Activated naive CD4-positive, alpha-beta T cell treated with anti-CD3 and anti-CD28 coated beads, Interleukin-2, amount 50 U/mL, for 72 hours (primary cell): ENCODE measurements around the gene CELA1. TPM values are rescaled to one million over a fixed set of nuclear protein-coding genes. Genes with fewer than 3 reads are reported as not detected.
"Not testable (repeated sequence)": the region's sequence is repeated elsewhere in the genome, so short reads cannot be mapped to it uniquely, and the experiment has no call there.

Experiments used
- ATAC-seq, 2 donors: fragments of 150-1000 bp; cut with Tn5 transposase; 2 replicates each; pipeline ENCODE4 v1.10.0; 2021; ENCODE audit warnings: mild to moderate bottlenecking in 2 of 2, moderate library complexity in 2 of 2
- DNase-seq, 2 donors: peaks; one replicate each; pipeline ENCODE4 v3.0.0; 2021 to 2022; ENCODE audit warnings: low spot score in 2 of 2
- H3K27ac Mint-ChIP-seq, 2 donors: one replicate each; pipeline ENCODE4 v1.8.0; 2022; ENCODE audit warnings: mild to moderate bottlenecking in 2 of 2, mixed read lengths in 2 of 2
- H3K36me3 Mint-ChIP-seq, 2 donors: one replicate each; pipeline ENCODE4 v1.8.0; 2022; ENCODE audit warnings: mixed read lengths in 2 of 2
- H3K9me3 Mint-ChIP-seq, 2 donors: one replicate each; pipeline ENCODE4 v1.8.0; 2022; ENCODE audit warnings: mixed read lengths in 2 of 2
- total RNA-seq, 2 donors: library from RNA; stranded (reverse); gene quantifications; one replicate each; pipeline ENCODE4 v1.2.3, GENCODE V29; 2022

The CELA1 gene
- total RNA-seq, 2 donors from 2014 or later: not detected

DNA sequence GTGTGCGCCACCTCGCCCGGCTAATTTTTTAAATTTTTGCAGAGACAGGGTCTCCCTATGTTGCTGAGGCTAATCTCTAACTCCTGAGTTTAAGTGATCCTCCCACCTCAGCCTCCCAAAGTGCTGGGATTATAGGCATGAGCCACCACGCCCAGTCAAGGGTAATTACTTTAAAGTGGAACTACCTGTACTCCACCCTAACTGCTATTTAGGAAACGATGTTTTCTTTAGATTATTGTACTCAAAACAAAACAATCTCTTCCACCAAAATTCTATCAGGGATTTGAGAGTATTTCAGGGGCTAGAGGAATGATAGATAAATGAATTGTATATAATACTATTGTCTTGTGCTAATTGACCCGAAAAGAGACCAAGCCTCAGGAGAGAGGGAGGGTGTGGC lies 12.9 kb downstream of the CELA1 start:
- ATAC-seq: no peak
- Mint-ChIP-seq H3K9me3 (no peaks in the 10 kb centered on the region), H3K27ac (no peak overlapping the region), H3K36me3 (no peaks in the 10 kb centered on the region)
- DNase-seq: no peak

DNA sequence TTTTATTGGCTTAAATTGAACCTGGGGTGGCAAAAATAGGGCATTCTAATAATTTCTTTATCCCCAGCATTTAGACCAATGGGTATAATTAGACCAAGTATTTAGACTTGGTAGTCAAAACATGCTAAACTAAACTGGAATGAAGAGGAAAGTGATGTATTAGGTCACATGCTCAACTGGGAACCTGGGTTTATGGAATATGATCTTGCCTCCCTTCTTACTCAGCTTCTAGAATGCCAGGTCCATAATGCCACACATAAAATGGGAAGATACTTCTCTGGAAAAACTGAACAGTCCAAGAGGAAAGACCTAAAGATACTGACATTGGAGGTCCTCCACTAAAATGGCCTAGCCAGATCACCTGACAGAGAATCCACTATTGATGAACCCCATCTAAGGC lies 16.3 kb downstream of the CELA1 start:
- Mint-ChIP-seq H3K36me3 (no peaks in the 10 kb centered on the region), H3K27ac (peak overlapping the region; percentile 3 to 74)

DNA sequence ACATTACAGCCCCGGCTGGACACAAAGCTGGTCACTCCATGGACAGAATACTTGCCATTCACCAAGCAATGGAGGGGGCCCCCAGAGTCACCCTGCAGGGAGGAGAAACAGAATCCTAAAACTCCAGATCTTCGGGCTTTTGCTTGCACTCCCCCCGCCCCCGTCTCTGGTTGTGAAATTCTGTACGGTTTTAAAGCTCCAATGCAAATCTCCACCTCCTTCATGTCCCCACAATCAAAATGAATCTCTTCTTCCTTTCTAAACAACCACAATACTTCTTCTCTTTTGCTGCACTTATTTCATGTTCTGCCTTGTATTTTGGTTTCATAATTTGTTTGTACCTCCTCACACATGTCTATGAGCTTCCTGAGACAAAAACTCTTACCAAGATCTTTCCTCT lies 16.7 kb downstream of the CELA1 start:
- H3K36me3 Mint-ChIP-seq: no peaks in the 10 kb centered on the region
- H3K27ac Mint-ChIP-seq: peak overlapping the region; percentile 3 to 74
- ATAC-seq: peak; percentile 6 to 74
- no peak for DNase-seq
- H3K9me3 Mint-ChIP-seq: no peaks in the 10 kb centered on the region

More for the DNA sequence above, 16.3 kb downstream of the CELA1 start:
- DNase-seq: no peak
- H3K9me3 Mint-ChIP-seq: no peaks in the 10 kb centered on the region
- no peak for ATAC-seq

DNA sequence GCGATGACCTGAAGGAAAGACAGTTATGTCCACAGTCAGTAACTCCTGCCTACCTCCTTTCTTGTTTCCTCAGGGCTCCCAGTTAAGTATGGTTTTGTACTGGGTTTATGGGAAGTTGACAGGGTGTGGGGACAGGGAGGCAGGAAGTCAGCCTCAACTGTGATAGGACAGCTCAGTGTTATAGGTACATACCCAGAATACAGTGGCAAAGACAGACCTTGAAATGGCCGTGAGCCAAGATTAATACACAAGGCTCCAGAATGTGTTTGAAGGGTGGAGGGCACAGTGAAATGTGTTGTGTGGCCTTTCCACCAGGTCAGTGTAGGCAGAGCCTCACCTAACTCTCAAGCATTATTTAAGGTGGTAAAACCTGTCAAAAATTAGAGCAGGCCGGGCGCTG lies 17.9 kb downstream of the CELA1 start:
- Mint-ChIP-seq H3K36me3 (no peaks in the 10 kb centered on the region), H3K27ac (peak overlapping the region in 1 of 2 donors; percentile 74), H3K9me3 (no peaks in the 10 kb centered on the region)
- no peak for ATAC-seq
- DNase-seq: no peak

DNA sequence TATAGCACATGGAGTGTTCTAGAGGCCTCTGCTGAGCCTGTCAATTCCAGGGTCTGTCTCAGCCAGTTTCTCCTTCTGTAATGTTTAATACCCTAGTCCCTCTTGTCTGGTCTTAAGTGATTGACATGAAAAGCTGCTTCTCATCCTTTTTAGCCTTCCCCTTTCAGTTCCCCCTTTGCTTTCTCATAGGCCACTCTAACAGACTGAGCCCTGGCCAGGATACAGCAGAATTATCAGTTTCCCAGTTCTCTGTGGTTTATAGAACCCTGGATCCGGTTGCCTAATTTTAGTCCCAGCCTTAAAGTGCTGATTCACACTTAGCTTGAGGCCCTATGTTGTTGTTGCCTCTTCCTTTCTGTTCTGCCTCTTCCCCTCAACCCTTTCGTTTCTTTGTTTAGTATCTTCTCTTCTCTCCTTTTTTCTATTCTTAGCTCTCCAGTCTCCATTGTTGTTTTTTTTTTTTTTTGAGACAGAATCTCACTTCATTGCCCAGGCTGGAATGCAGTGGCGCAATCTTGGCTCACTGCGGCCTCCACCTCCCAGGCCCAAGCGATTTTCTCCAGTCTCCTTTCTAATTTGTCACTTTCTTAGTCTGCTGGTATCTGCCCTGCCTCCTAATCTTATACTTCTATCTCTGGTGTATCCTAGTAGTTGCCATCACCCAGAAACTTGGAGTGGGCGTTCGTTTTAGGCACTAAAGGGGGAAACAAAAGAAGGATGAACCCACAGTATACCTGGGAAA lies 19.6 kb downstream of the CELA1 start:
- no peaks in the 10 kb centered on the region for H3K9me3 Mint-ChIP-seq
- peak overlapping the region; percentile 85 to 92 for H3K27ac Mint-ChIP-seq
- no peak for ATAC-seq
- peaks cover 6 to 9% of the 10 kb centered on the region in 2 donors for H3K36me3 Mint-ChIP-seq
- no peak for DNase-seq

DNA sequence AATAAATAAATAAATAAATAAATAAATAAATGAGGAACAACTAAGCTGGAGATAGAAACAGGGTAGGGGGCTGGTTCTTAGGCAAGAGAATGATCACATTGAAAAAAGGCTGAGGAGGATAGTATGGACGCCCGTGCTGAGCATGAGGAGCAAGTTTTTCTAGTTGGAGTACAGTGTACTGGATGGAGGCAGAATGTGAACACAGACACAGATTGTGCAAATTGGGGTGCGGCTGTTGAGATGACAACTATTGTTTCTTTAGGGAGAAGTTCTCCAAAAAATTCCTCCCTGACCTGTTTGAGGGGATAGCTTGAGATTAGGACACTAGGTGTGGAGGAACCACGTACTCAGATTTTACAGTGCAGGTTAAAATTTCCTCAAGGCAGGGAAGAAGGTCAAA lies 21.5 kb downstream of the CELA1 start:
- H3K36me3 Mint-ChIP-seq: peaks cover 10 to 18% of the 10 kb centered on the region in 2 donors
- peak overlapping the region; percentile 10 to 97 for H3K27ac Mint-ChIP-seq
- DNase-seq: no peak
- ATAC-seq: no peak
- no peaks in the 10 kb centered on the region for H3K9me3 Mint-ChIP-seq

DNA sequence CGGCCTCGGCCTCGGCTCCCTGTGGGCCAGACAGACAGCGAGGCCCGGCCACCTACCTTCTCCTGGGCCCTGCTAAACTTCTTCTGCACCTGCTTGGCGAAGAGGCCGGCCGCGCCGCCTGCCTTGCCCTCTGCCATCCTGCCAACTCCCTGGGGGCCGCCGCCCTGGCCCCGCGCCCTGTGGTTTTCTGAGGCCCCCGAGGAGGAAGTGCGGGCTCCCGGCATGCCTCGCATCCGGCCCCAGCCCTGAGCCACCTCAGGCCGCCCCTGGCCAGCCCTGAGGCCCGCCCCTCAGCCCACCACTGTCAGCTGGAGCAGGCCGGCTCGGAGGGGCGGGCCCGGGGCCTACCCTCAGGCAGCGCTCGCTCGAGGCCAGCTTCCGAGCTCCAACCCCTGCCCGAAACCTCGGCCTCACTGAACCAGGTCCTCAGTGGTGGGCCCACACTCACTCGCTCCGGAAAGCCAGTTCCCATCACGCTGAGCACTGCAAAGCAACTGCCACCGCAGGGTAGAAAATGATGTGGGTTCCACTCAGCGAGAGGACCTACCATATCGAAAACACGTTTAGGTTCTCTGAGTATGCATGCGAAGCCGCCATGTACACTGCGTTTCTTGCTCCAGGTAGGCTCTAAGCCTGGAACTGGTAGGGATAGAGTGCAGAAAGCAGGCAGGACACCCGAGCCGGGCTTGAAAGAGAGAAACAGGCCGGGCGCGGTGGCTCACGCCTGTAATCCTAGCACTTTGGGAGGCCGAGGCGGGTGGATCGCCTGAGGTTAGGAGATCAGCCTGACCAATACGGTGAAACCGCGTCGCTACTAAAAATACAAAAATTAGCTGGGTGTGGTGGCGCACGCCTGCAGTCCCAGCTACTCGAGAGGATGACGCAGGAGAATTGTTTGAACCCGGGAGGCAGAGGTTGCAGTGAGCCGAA lies 22.2 kb downstream of the CELA1 start, which contains the start of gene BIN2:
BIN2 (minus strand) TSS at position 209 of the 930 bp plus-strand sequence; CDS start at position 137, 72 bp downstream.
- DNase-seq: peak; percentile 61 to 84
- H3K27ac Mint-ChIP-seq: peak within 1 kb of the TSS; percentile 95 to 97
- ATAC-seq: peak; percentile 75 to 78
- H3K9me3 Mint-ChIP-seq: no peaks in the 10 kb centered on the region
- H3K36me3 Mint-ChIP-seq: peaks cover 10 to 18% of the 10 kb centered on the region in 2 donors

DNA sequence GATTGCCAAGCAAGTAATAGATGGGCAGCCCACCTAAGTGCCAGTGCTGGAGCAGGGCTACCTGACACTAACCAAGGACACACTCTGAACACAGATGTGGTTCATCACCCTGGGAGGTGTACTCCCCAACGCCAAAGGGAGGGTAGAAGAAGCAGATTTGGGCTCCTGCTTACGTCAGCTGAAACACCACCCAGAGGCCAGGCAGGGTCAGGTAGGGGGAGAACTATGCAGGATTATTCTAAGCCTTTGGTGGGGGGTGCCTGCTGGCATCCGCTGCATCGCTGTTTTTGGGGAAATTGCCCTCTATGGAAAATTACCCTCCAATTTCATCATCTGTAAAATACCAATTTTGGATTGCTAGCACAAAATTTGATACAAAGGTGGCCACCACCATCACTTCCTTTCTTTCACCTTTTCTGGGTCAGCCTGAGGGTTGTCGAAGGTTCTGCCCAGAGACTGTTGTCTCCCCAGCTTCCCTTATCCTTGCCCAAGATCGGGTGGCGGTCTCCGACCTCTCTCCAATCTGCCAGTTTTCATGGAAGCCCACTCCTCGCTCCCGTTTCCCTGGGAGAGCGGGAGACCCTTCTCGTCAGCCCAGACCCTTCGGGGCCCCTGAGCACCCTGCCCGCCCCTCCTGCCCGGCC lies 23.0 kb downstream of the CELA1 start:
- ATAC-seq (peak; percentile 57 to 62), DNase-seq (peak; percentile 39 to 71)
- Mint-ChIP-seq H3K36me3 (peaks cover 10 to 23% of the 10 kb centered on the region in 2 donors), H3K27ac (peak overlapping the region; percentile 95 to 97), H3K9me3 (no peaks in the 10 kb centered on the region)

DNA sequence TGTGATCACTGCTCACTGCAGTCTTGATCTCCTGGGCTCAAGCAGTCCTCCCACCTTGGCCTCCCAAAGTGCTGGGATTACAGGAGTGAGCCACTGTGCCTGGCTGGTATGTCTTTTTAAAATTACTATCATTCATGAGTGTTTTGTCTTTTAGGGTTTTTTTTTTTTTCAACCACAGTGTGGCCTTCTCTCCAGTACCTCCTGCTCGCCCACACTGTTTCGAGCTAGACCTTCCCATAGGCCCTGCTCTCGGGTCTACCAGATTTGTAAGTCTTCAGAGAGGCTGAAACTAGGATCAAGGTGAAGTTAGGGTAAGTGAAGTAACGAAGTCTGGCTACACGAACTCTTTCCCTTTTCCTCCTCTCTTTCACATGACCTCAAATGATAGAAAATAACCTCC lies 24.0 kb downstream of the CELA1 start:
- ATAC-seq (peak; percentile 57 to 69), DNase-seq (peak in 1 of 2 donors; percentile 62)
- H3K36me3 Mint-ChIP-seq: peaks cover 10 to 24% of the 10 kb centered on the region in 2 donors
- H3K27ac Mint-ChIP-seq: peak overlapping the region; percentile 17 to 97
- no peaks in the 10 kb centered on the region for H3K9me3 Mint-ChIP-seq

DNA sequence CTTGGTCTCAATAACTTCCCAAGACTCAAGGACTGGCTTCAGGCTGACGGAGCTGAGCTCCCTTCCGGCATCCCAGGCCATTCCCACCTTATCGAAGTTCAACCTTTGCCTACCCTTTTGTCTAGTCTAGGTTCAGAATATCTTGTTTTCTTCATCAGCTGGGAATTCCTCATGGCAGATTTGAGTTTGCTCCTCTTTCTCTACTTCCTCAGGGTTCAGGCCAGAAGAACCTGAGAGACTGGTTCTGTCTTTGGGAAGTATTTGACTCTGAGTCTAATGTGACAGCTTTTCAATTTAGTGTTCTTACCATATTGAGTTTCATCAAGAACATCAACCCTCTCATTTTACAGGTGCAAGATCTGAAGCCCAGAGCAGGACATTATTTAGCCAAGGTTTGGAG lies 24.6 kb downstream of the CELA1 start:
- Mint-ChIP-seq H3K27ac (peak overlapping the region; percentile 44 to 97), H3K9me3 (no peaks in the 10 kb centered on the region), H3K36me3 (peaks cover 10 to 24% of the 10 kb centered on the region in 2 donors)
- DNase-seq: no peak
- no peak for ATAC-seq

DNA sequence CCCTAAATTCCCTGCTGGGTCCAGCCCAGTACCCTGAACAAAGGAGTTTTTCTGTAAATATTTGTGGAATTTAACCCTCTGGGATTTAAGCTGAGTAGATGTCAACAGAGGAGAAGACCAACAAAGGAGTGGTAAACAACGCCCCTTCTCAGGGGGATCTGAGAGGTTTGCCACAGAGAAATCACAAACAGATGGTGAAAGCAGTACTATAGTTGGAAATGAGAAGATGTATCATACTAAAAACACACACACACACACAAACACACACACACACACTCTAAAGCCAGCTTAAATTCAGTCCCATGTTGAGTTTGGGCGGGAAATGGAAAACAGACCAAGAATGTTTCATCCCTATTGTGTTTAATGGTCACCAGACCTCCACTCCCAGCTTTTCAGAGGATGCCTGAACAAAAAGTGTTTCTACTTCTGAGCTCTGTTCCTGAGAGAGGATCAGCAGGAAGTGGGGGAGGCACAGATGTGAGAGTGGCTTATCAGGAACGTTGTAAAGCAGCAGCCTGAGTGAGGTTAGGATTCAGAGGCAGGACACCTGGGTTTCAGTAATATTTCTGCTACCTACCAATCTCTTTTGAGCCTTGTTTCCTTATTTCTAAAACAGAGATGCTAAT lies 25.7 kb downstream of the CELA1 start:
- H3K36me3 Mint-ChIP-seq: peaks cover 10 to 24% of the 10 kb centered on the region in 2 donors
- no peak for DNase-seq

DNA sequence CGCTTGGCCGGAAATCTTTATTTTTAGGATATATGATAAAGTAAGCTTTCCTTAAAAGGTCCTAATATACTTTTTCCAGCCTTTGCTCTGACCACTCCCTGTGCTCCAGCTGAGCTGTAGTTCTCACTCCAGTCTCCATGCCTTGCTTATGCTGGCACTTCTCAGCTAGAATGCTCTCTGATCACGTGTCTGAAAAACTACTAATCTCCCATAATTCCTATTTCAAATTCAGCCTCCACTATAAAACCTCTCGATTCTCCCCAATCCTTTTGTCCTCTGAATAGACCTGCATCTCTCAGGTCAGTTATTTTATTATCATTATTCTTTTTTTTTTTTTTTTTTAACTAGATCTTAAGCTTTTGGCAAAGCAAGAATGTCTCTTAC lies 26.2 kb downstream of the CELA1 start:
- no peak for DNase-seq
- Mint-ChIP-seq H3K27ac (peak overlapping the region in 1 of 2 donors; percentile 97), H3K9me3 (no peaks in the 10 kb centered on the region), H3K36me3 (peaks cover 10 to 24% of the 10 kb centered on the region in 2 donors)
- ATAC-seq: no peak

More for the DNA sequence above, 25.7 kb downstream of the CELA1 start:
- Mint-ChIP-seq H3K27ac (peak overlapping the region; percentile 27 to 97), H3K9me3 (no peaks in the 10 kb centered on the region)
- no peak for ATAC-seq

DNA sequence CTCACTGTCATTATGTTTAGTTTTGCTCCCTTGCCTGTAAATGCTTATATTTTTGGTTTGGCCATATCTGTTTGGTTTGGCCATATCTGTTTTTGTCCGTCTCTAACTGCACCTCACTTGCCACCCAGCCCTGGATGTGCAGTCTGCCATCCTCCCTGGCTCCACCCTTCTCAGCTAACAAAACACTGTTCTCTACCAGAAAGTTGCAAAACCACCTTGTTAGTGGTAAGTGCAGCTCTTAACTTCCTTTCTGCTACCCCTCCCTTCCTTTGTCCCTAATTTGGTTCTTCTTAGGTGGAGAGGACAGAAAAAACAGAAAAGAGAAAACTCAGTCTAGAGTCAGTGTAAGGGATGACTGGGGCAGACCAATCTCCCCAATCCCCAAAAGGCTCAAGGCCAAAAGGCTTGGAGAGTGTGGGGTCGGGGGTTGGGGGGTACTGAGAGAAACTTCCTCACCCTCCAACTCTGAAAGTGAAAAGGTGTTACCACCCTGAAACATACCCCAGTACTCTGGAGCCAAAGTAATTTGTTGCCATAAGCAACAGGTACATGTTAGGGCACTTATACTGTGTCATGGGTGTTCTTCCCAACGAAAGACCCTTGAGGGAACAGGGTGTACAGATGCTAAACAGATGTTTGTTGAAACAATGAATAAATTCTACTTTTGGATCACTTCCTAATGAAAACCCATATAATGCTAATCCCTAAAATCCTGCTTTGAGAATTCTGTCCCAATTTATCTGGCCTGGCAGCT lies 27.5 kb downstream of the CELA1 start:
- Mint-ChIP-seq H3K36me3 (peaks cover 10 to 24% of the 10 kb centered on the region in 2 donors), H3K27ac (peak overlapping the region; percentile 25 to 72)
- no peak for DNase-seq

DNA sequence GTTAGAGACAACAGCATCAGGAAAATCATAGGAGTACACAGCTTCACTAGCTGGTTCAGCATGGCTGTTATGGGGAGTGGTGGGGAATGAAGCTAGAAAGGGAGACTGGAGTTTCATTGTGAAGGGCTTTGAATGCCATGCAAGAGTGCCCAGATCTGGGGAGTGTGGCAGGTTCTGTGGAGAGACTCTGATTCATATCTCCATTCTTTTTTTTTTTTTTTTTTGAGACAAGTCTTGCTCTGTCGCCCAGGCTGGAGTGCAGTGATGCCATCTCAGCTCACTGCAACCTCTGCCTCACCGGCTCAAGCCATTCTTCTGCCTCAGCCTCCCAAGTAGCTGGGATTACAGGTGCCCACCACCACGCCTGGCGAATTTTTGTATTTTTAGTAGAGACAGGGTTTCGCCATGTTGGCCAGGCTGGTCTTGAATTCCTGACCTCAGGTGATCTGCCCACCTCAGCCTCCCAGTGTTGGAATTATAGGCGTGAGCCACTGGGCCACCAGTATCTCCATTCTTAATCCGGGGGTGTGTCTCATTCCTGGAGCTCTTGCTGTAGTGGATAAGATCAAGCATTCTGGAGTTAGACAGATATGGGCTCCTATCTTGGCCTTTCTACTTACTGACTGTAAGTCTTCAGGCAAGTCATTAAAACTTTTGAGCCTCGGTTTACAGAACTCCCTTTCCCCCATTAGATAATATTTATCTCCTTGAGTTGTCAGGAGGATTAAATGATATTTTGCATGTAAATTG lies 28.2 kb downstream of the CELA1 start:
- DNase-seq, H3K9me3 Mint-ChIP-seq: not testable (repeated sequence)
- Mint-ChIP-seq H3K27ac (peak overlapping the region in 1 of 2 donors; percentile 72), H3K36me3 (peaks cover 9 to 24% of the 10 kb centered on the region in 2 donors)
- peak in 1 of 2 donors; percentile 38 for ATAC-seq

More for the DNA sequence above, 27.5 kb downstream of the CELA1 start:
- peak; percentile 11 to 33 for ATAC-seq
- H3K9me3 Mint-ChIP-seq: no peaks in the 10 kb centered on the region

DNA sequence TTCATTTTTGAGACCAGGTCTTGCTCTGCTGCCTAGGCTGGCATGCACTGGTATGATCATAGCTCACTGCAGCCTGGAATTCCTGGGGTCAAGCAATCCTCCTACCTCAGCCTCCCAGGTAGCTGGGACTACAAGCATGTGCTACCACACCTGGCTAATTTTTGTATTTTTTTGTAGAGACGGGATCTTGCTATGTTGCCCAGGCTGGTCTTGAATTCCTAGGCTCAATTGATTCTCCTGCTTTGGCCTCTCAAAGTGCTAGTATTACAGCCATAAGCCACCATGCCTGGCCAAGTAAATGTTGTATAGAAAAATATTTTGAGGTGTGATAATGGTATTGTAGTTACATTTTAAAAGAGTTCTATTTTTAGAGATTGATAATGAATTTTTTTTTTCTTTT lies 35.1 kb downstream of the CELA1 start:
- ATAC-seq (no peak), DNase-seq (no peak)
- peak overlapping the region in 1 of 2 donors; percentile 66 for H3K27ac Mint-ChIP-seq
- H3K9me3 Mint-ChIP-seq: no peaks in the 10 kb centered on the region
- peaks cover 14% of the 10 kb centered on the region in 2 donors for H3K36me3 Mint-ChIP-seq
